ENCODE data around the gene PLEKHA6. TPM values are rescaled to one million over a fixed set of nuclear protein-coding genes. Genes with fewer than 3 reads are reported as not detected.
A peak's percentile ranks its signal among the peaks of the same experiment; 100 is the strongest.
"Not testable (repeated sequence)": the region's sequence is repeated elsewhere in the genome, so short reads cannot be mapped to it uniquely, and the experiment has no call there.

The PLEKHA6 gene
- total and polyA plus RNA-seq, 12 donors, result 3.3 to 34.9 (median 18.1) TPM

- DNase-seq (no peak), ATAC-seq (no peak)
- H3K4me1 ChIP-seq, result no peaks in the 10 kb centered on the region
- 72 to 77% methylated on average over 1 of the region's 1 CpG for WGBS, 2 donors
- TF ChIP-seq, protein P1, sequence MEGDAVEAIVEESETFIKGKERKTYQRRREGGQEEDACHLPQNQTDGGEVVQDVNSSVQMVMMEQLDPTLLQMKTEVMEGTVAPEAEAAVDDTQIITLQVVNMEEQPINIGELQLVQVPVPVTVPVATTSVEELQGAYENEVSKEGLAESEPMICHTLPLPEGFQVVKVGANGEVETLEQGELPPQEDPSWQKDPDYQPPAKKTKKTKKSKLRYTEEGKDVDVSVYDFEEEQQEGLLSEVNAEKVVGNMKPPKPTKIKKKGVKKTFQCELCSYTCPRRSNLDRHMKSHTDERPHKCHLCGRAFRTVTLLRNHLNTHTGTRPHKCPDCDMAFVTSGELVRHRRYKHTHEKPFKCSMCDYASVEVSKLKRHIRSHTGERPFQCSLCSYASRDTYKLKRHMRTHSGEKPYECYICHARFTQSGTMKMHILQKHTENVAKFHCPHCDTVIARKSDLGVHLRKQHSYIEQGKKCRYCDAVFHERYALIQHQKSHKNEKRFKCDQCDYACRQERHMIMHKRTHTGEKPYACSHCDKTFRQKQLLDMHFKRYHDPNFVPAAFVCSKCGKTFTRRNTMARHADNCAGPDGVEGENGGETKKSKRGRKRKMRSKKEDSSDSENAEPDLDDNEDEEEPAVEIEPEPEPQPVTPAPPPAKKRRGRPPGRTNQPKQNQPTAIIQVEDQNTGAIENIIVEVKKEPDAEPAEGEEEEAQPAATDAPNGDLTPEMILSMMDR (IDR thresholded peaks at IDR 0.05), result no peak
- no peaks in the 10 kb centered on the region for H3K9me3 ChIP-seq
- peaks cover 0 to 97% (median 0%) of the 10 kb centered on the region in 9 donors for H3K36me3 ChIP-seq
- no peak overlapping the region for H3K4me3 ChIP-seq
- intact Hi-C loops (cut with DNase I), result loop anchor here in 1 of 10 donors (10.0 kb wide), 1 partner anchor 55 kb away; no protein-coding TSS in a partner anchor
- no peak overlapping the region for H3K27ac ChIP-seq
- H3K27me3 ChIP-seq, result no peaks in the 10 kb centered on the region
Observed at GRCh38 chr1:204240233-204240632, 119.5 kb downstream of the PLEKHA6 start.

DNA sequence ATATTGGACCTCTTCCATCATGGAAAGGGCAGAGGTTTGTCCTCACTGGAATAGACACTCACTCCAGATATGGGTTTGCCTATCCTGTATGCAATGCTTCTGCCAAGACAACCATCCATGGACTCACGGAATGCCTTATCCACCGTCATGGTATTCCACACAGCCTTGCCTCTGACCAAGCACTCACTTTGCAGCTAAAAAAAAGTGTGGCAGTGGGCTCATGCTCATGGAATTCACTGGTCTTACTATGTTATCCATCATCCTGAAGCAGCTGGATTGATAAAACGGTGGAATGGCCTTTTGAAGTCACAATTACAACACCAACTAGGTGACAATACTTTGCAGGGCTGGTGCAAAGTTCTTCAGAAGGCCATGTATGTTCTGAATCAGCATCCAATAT, 120.3 kb downstream of the PLEKHA6 start:
- intact Hi-C loops (cut with DNase I); H3K4me1 ChIP-seq; DNase-seq; H3K4me3 ChIP-seq; H3K27me3 ChIP-seq; H3K27ac ChIP-seq; ATAC-seq; H3K9me3 ChIP-seq: not testable (repeated sequence)
- peaks cover 0 to 92% (median 0%) of the 10 kb centered on the region in 9 donors for H3K36me3 ChIP-seq
- 83% methylated on average over 3 of the region's 3 CpGs for WGBS, 2 donors

- WGBS, 2 donors, result 91 to 100% methylated on average over 2 of the region's 2 CpGs
- peaks cover 0 to 93% (median 0%) of the 10 kb centered on the region in 9 donors for H3K36me3 ChIP-seq
- H3K4me3 ChIP-seq; DNase-seq; ATAC-seq; intact Hi-C loops (cut with DNase I); H3K27ac ChIP-seq; H3K27me3 ChIP-seq; H3K9me3 ChIP-seq; H3K4me1 ChIP-seq: not testable (repeated sequence)
Observed at GRCh38 chr1:204238520-204238919, 121.2 kb downstream of the PLEKHA6 start.

DNA sequence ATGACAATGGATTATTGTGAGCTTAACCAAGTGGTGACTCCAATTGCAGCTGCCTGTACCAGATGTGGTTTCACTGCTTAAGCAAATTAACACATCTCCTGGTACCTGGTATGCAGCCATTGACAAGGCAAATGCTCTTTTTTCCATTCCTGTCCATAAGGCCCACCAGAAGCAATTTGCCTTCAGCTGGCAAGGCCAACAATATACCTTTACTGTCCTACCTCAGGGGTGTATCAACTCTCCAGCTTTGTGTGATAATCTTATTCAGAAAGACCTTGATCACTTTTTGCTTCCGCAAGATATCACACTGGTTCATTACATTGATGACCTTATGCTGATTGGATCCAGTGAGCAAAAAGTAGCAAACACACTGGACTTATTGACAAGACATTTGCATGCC, 122.2 kb downstream of the PLEKHA6 start:
- DNase-seq, ATAC-seq: not testable (repeated sequence)
- 98 to 100% methylated on average over 1 of the region's 1 CpG for WGBS, 2 donors

GRCh38 chr1:204232526-204232925, 127.2 kb downstream of the PLEKHA6 start:
- Histone ChIP-seq H3K4me1 (peaks cover 0 to 3% (median 0%) of the 10 kb centered on the region in 9 donors), H3K4me3 (no peak overlapping the region), H3K27ac (peak overlapping the region in 1 of 10 donors; percentile 51), H3K27me3 (no peaks in the 10 kb centered on the region), H3K9me3 (peaks cover 0 to 6% (median 0%) of the 10 kb centered on the region in 11 donors), H3K36me3 (peaks cover 0 to 87% (median 11%) of the 10 kb centered on the region in 9 donors)
- peak in 7 of 8 donors; percentile 37 to 71 (median 64) for ATAC-seq
- intact Hi-C loops (cut with DNase I), result no loop called here
- TF ChIP-seq, protein P1 (IDR thresholded peaks at IDR 0.05), result no peak
- no peak for DNase-seq

More for the DNA sequence above, 122.2 kb downstream of the PLEKHA6 start:
- H3K27me3 ChIP-seq; H3K27ac ChIP-seq; H3K4me1 ChIP-seq; H3K9me3 ChIP-seq; H3K4me3 ChIP-seq; intact Hi-C loops (cut with DNase I): not testable (repeated sequence)
- peaks cover 0 to 91% (median 0%) of the 10 kb centered on the region in 9 donors for H3K36me3 ChIP-seq

DNA sequence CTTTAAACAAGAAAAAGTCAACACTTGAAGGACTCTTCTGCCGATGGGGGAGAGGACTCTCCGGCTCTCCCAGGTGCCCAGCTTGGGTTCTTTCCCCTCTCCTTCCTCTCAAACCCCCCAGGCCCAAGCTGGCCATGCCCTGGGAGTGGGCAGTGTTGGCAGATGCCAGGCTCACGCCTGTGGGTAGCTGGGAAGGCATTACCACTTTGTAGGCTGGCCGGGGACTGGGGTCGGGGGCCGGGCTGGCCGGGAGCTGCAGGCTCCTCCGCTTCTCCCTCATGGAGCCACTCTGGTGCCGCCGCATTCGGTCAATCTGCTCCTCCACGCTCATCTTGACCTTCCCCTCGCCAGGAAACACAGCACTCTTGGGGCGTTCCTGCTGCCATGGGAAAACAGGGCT, 129.5 kb downstream of the PLEKHA6 start:
- Histone ChIP-seq H3K27ac (no peak overlapping the region), H3K4me3 (no peak overlapping the region), H3K4me1 (peaks cover 0 to 3% (median 0%) of the 10 kb centered on the region in 9 donors), H3K9me3 (peaks cover 0 to 6% (median 0%) of the 10 kb centered on the region in 11 donors), H3K36me3 (peaks cover 0 to 84% (median 11%) of the 10 kb centered on the region in 9 donors), H3K27me3 (no peaks in the 10 kb centered on the region)
- DNase-seq (no peak), ATAC-seq (no peak)
- WGBS, 2 donors, result 97% methylated on average over 14 of the region's 14 CpGs
- intact Hi-C loops (cut with DNase I), result no loop called here
- TF ChIP-seq, protein P1 (IDR thresholded peaks at IDR 0.05), result no peak

All from heart right ventricle (tissue), 16 donors.